ENCODE measurements around the gene TMEM239. TPM values are rescaled to one million over a fixed set of nuclear protein-coding genes. Genes with fewer than 3 reads are reported as not detected.
A peak's percentile ranks its signal among the peaks of the same experiment; 100 is the strongest.

The TMEM239 gene
- total and polyA plus RNA-seq, 8 donors: not detected

- Histone ChIP-seq H3K4me1 (no peaks in the 10 kb centered on the region), H3K27ac (no peak overlapping the region), H3K4me3 (no peak overlapping the region), H3K9me3 (no peaks in the 10 kb centered on the region), H3K36me3 (no peaks in the 10 kb centered on the region), H3K27me3 (peaks cover 0 to 7% (median 0%) of the 10 kb centered on the region in 4 donors)
- intact Hi-C loops (cut with DNase I): no loop called here
- FAIRE-seq: no peak
- TF ChIP-seq CTCF (IDR thresholded peaks at IDR 0.05): no peak
- ATAC-seq: no peak
- peak in 1 of 6 donors; percentile 62 for DNase-seq
- 64 to 70% methylated on average over 20 of the region's 20 CpGs for WGBS, 2 donors
These were observed 598 bp downstream of the TMEM239 start for GRCh38 chr20:2816583-2817340.

GRCh38 chr20:2817341-2817726 is 1.2 kb downstream of the TMEM239 start:
- DNase-seq (no peak), ATAC-seq (no peak), FAIRE-seq (no peak)
- Histone ChIP-seq H3K36me3 (no peaks in the 10 kb centered on the region), H3K27me3 (peaks cover 0 to 2% (median 0%) of the 10 kb centered on the region in 4 donors), H3K27ac (no peak overlapping the region), H3K9me3 (no peaks in the 10 kb centered on the region), H3K4me1 (no peaks in the 10 kb centered on the region), H3K4me3 (no peak overlapping the region)
- intact Hi-C loops (cut with DNase I): no loop called here
- 88 to 95% methylated on average over 2 of the region's 2 CpGs for WGBS, 2 donors
- TF ChIP-seq CTCF (IDR thresholded peaks at IDR 0.05): no peak

- DNase-seq (no peak), ATAC-seq (no peak), FAIRE-seq (no peak)
- Histone ChIP-seq H3K27ac (no peak overlapping the region), H3K4me1 (no peaks in the 10 kb centered on the region), H3K9me3 (no peaks in the 10 kb centered on the region), H3K36me3 (no peaks in the 10 kb centered on the region), H3K27me3 (no peaks in the 10 kb centered on the region), H3K4me3 (no peak overlapping the region)
- intact Hi-C loops (cut with DNase I): no loop called here
- 71 to 77% methylated on average over 7 of the region's 7 CpGs for WGBS, 2 donors
- no peak for TF ChIP-seq CTCF (IDR thresholded peaks at IDR 0.05)
These were observed 1.9 kb downstream of the TMEM239 start for GRCh38 chr20:2817891-2818595.

- no peaks in the 10 kb centered on the region for H3K36me3 ChIP-seq
- TF ChIP-seq CTCF (IDR thresholded peaks at IDR 0.05): no peak
- 24 to 30% methylated on average over 31 to 32 of the region's 32 CpGs for WGBS, 2 donors
- peak in 2 of 4 donors; percentile 21 for ATAC-seq
- intact Hi-C loops (cut with DNase I): no loop called here
- no peak overlapping the region for H3K4me3 ChIP-seq
- H3K4me1 ChIP-seq: no peaks in the 10 kb centered on the region
- no peak overlapping the region for H3K27ac ChIP-seq
- FAIRE-seq: no peak
- DNase-seq: peak in 1 of 6 donors; percentile 32
- H3K9me3 ChIP-seq: no peaks in the 10 kb centered on the region
- H3K27me3 ChIP-seq: no peaks in the 10 kb centered on the region
These were observed 4.1 kb downstream of the TMEM239 start for GRCh38 chr20:2820084-2820895.

All from pancreas (tissue), 10 donors.